GM12878 (cell line): ENCODE measurements around the gene LGALS3BP. TPM values are rescaled to one million over a fixed set of nuclear protein-coding genes. Genes with fewer than 3 reads are reported as not detected.

Source experiments
- ATAC-seq: fragments of 200-7000 bp; cut with Tn5 transposase; 3 replicates; pipeline ENCODE4 v1.9.1; 2020; ENCODE audit warnings: mild to moderate bottlenecking, moderate library complexity
- BruUV-seq: library from RNA; stranded (reverse); fragments of 400-500 nt; replicated peaks from 2 replicates; lab custom pipeline; 2021; lab: Mats Ljungman, UMichigan
- CTCF ChIA-PET: fragments of 300-600 bp; sonication (Branson Sonifier 250); formaldehyde crosslinking; extraction: SDS; loops from one replicate; lab custom pipeline; 2021; ENCODE audit warnings: inconsistent platforms; lab: Yijun Ruan, JAX
- POLR2A ChIA-PET: fragments of 350-600 bp; formaldehyde crosslinking; extraction: SDS; loops from one replicate; lab custom pipeline; 2021; ENCODE audit warnings: inconsistent platforms; lab: Charles Lee
- RAD21 ChIA-PET: fragments of 300-600 bp; sonication (Branson Sonifier 250); formaldehyde crosslinking; loops from one replicate; lab custom pipeline; 2023; ENCODE audit warnings: antibody characterized with exemption; ENCODE audit not compliant: unreplicated experiment; lab: Charles Lee
- SMC1A ChIA-PET: fragments of 300-600 bp; sonication (Branson Sonifier 250); formaldehyde crosslinking; loops from one replicate; lab custom pipeline; 2023; ENCODE audit not compliant: unreplicated experiment, uncharacterized antibody; lab: Charles Lee
- DNase-seq: peaks from one replicate; pipeline ENCODE4 v3.0.0-alpha.2; 2011; ENCODE audit warnings: low read depth, low spot score
- FAIRE-seq: peaks from 3 replicates; lab custom pipeline; 2011; peaks lifted over from hg19 to GRCh38; lab: Jason Lieb, UNC
- H2AFZ ChIP-seq: 2 replicates; pipeline ENCODE4 v1.6.0; 2011; ENCODE audit warnings: low read depth, low read length, control low read depth; ENCODE audit not compliant: control insufficient read depth
- H3K27ac ChIP-seq: 2 replicates; pipeline ENCODE4 v1.5.1; 2011; ENCODE audit warnings: control low read depth; ENCODE audit not compliant: control insufficient read depth, insufficient read depth
- H3K27me3 ChIP-seq, 2 experiments: replicated peaks in 1 of 2; 2 replicates each; pipeline versions ENCODE4 v1.6.0 to v1.6.1; 2011; ENCODE audit warnings: low read length in 1 of 2; ENCODE audit not compliant: control insufficient read depth in 2 of 2, insufficient read depth in 2 of 2
- H3K36me3 ChIP-seq, 2 experiments: 2 replicates each; pipeline ENCODE4 v1.5.1; 2011; ENCODE audit warnings: low read length in 1 of 2; ENCODE audit not compliant: control insufficient read depth in 2 of 2, insufficient read depth in 2 of 2
- H3K4me1 ChIP-seq: 2 replicates; pipeline ENCODE4 v1.6.1; 2011; ENCODE audit warnings: mild to moderate bottlenecking, low read length, moderate library complexity, mixed read lengths; ENCODE audit not compliant: control insufficient read depth, insufficient read depth
- H3K4me2 ChIP-seq: 2 replicates; pipeline ENCODE4 v1.6.0; 2011; ENCODE audit warnings: control low read depth; ENCODE audit not compliant: control insufficient read depth, insufficient read depth
- H3K4me3 ChIP-seq: fragments of 200-600 bp; sonication (generic); 2 replicates; pipeline ENCODE4 v1.5.1; 2016
- H3K79me2 ChIP-seq: 2 replicates; pipeline ENCODE4 v1.6.0; 2011; ENCODE audit warnings: low read length; ENCODE audit not compliant: control insufficient read depth, insufficient read depth
- H3K9ac ChIP-seq: 2 replicates; pipeline ENCODE4 v1.8.0; 2011; ENCODE audit warnings: low read length, control low read depth, mixed read lengths; ENCODE audit not compliant: control insufficient read depth, insufficient read depth
- H3K9me3 ChIP-seq: replicated peaks from 3 replicates; pipeline ENCODE4 v1.5.1; 2011; ENCODE audit warnings: mild to moderate bottlenecking, low read length; ENCODE audit not compliant: control insufficient read depth, insufficient read depth
- H4K20me1 ChIP-seq: 2 replicates; pipeline ENCODE4 v1.6.0; 2011; ENCODE audit not compliant: control insufficient read depth, insufficient read depth
- ASH2L ChIP-seq: fragments of 300-600, 200-600 bp; sonication (generic); IDR thresholded peaks from 2 replicates; pipeline ENCODE4 v1.6.1; 2017; ENCODE audit warnings: low read depth, mild to moderate bottlenecking, borderline replicate concordance
- BMI1 ChIP-seq: fragments of 450-650 bp; IDR thresholded peaks from 2 replicates; pipeline ENCODE4 v1.6.1; 2016; ENCODE audit warnings: mild to moderate bottlenecking, moderate library complexity, borderline replicate concordance
- KLF5 ChIP-seq: fragments of 450-650 bp; IDR thresholded peaks from 2 replicates; pipeline ENCODE4 v1.6.1; 2014; ENCODE audit warnings: mild to moderate bottlenecking; ENCODE audit not compliant: partially characterized antibody
- NFYA ChIP-seq: IDR thresholded peaks from 2 replicates; pipeline ENCODE4 v1.6.1; 2011; ENCODE audit warnings: low read depth, mild to moderate bottlenecking, low read length, improper control_type of control experiment, borderline replicate concordance
- POU2F2 ChIP-seq: IDR thresholded peaks from 3 replicates; pipeline ENCODE4 v1.6.1; 2011; ENCODE audit warnings: low read depth, mild to moderate bottlenecking, low read length, borderline replicate concordance
- SP1 ChIP-seq: IDR thresholded peaks from one replicate; pipeline ENCODE4 v1.6.1; 2011; ENCODE audit warnings: low read depth, low read length
- TCF7 ChIP-seq: IDR thresholded peaks from 2 replicates; pipeline ENCODE4 v1.6.1; 2014; ENCODE audit warnings: antibody characterized with exemption, borderline replicate concordance
- ZNF384 ChIP-seq: IDR thresholded peaks from 2 replicates; pipeline ENCODE4 v1.6.1; 2012; ENCODE audit warnings: low read depth, mild to moderate bottlenecking, low read length, improper control_type of control experiment, borderline replicate concordance
- WGBS: methylation state at CpG from one replicate; pipeline ENCODE4 v1.1.6; 2016; ENCODE audit warnings: low lambda C conversion rate; ENCODE audit not compliant: insufficient replicate concordance, insufficient coverage; ENCODE audit errors: missing lambda C conversion rate; 5-methylcytosine and 5-hydroxymethylcytosine counted together
- in situ Hi-C: fragments of 300-500 bp; cut with MboI; formaldehyde crosslinking; loops from 9 replicates; pipeline ENCODE4 v1.14.3; 2018; ENCODE audit warnings: mixed read lengths
- intact Hi-C: fragments of 100-400 bp; cut with micrococcal nuclease; formaldehyde crosslinking; loops from one replicate; pipeline ENCODE4 v1.14.2; 2022; ENCODE audit not compliant: unreplicated experiment
- polyA plus RNA-seq, 11 experiments: library from polyadenylated mRNA; depleted of rRNA in 4 of 11; unstranded in 6 of 11; stranded (reverse) in 5 of 11; fragments of >200 nt; fragmentation: Nextera tagmentation in 4 of 11; fragmentation: Illumina TruSeq in 1 of 11; extraction: Ambion mirVana in 4 of 11; extraction: Trizol in 1 of 11; gene quantifications; 1 replicate in 1 of 11; 2 replicates in 10 of 11; pipeline versions ENCODE4 v1.2.1 to v1.2.3, GENCODE V29; 2011 to 2016; ENCODE audit warnings: inconsistent platforms in 2 of 11, missing spikeins in 2 of 11, low read depth in 1 of 11
- total RNA-seq, 4 experiments: library from RNA; depleted of rRNA in 3 of 4; stranded (reverse); fragments of >200 nt in 3 of 4; fragmentation: Illumina TruSeq in 1 of 4; extraction: Trizol in 1 of 4; gene quantifications; 2 replicates each; pipeline versions ENCODE4 v1.2.1 to v1.2.3, GENCODE V29; 2013 to 2021
- TF ChIP-seq, protein P1 (sequence below): fragments of 450-650 bp; IDR thresholded peaks from 2 replicates; pipeline ENCODE4 v1.6.1; 2017; ENCODE audit warnings: antibody characterized with exemption, mild to moderate bottlenecking, moderate library complexity
- TF ChIP-seq, protein P2 (sequence below): fragments of 450-650 bp; IDR thresholded peaks from 2 replicates; pipeline ENCODE4 v1.6.1; 2016; ENCODE audit warnings: mild to moderate bottlenecking
- TF ChIP-seq, protein P3 (sequence below): IDR thresholded peaks from 2 replicates; pipeline ENCODE4 v1.6.1; 2012; ENCODE audit warnings: low read depth, low read length, improper control_type of control experiment

The LGALS3BP gene
- total and polyA plus RNA-seq, 10 of the 15 experiments (the other 5 are each of a cell fraction or from before 2014, with no cell fraction given), result 0.52 to 5.2 (median 1.9) TPM

DNA sequence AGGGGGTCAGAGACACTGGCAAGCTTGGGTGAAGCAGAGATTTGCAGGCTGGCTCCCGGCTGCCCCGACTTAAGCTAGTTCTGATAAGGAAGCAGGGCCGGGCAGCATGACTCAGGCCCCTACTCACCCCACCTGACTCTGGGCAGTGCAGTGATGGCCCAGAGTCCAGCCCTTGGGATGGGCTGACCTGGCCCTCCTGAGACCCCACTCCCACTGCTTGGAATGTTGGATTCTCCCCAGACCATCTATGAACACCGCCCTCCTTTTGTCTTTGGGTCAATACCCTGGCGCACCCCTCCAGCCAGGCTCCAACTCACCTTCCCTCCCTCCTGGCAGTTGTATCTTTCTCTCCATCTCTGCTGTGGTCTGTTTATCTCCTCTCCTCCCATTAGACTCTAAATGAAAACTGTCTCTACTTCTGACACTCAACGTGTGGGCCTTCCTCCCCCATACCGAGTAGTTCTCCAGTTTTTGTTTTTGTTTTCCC, 21.0 kb downstream of the LGALS3BP start:
- FAIRE-seq, result no peak
- BruUV-seq, result no TSS peak
- no peaks in the 10 kb centered on the region for H3K36me3 ChIP-seq
- H3K27ac ChIP-seq, result no peak overlapping the region
- no peaks in the 10 kb centered on the region; a peak in 1 of 4 replicates for H3K27me3 ChIP-seq
- no peak overlapping the region for H2AFZ ChIP-seq
- ChIA-PET CTCF (no interaction called here), SMC1A (no interaction called here), RAD21 (no interaction called here), POLR2A (interaction anchor here (1.7 kb wide), 1 partner anchor 93 kb away, joined by 7 read pairs; no protein-coding TSS in a partner anchor)
- no peak for ATAC-seq
- no peaks in the 10 kb centered on the region for H4K20me1 ChIP-seq
- no peak for TF ChIP-seq BMI1
- TF ChIP-seq ASH2L, result no peak
- TF ChIP-seq, protein P1, sequence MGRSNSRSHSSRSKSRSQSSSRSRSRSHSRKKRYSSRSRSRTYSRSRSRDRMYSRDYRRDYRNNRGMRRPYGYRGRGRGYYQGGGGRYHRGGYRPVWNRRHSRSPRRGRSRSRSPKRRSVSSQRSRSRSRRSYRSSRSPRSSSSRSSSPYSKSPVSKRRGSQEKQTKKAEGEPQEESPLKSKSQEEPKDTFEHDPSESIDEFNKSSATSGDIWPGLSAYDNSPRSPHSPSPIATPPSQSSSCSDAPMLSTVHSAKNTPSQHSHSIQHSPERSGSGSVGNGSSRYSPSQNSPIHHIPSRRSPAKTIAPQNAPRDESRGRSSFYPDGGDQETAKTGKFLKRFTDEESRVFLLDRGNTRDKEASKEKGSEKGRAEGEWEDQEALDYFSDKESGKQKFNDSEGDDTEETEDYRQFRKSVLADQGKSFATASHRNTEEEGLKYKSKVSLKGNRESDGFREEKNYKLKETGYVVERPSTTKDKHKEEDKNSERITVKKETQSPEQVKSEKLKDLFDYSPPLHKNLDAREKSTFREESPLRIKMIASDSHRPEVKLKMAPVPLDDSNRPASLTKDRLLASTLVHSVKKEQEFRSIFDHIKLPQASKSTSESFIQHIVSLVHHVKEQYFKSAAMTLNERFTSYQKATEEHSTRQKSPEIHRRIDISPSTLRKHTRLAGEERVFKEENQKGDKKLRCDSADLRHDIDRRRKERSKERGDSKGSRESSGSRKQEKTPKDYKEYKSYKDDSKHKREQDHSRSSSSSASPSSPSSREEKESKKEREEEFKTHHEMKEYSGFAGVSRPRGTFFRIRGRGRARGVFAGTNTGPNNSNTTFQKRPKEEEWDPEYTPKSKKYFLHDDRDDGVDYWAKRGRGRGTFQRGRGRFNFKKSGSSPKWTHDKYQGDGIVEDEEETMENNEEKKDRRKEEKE, result no peak
- TF ChIP-seq SP1, result no peak
- TF ChIP-seq KLF5, result no peak
- TF ChIP-seq POU2F2, result no peak
- TF ChIP-seq, protein P2, sequence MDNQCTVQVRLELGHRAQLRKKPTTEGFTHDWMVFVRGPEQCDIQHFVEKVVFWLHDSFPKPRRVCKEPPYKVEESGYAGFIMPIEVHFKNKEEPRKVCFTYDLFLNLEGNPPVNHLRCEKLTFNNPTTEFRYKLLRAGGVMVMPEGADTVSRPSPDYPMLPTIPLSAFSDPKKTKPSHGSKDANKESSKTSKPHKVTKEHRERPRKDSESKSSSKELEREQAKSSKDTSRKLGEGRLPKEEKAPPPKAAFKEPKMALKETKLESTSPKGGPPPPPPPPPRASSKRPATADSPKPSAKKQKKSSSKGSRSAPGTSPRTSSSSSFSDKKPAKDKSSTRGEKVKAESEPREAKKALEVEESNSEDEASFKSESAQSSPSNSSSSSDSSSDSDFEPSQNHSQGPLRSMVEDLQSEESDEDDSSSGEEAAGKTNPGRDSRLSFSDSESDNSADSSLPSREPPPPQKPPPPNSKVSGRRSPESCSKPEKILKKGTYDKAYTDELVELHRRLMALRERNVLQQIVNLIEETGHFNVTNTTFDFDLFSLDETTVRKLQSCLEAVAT, result no peak
- TF ChIP-seq ZNF384, result no peak
- TF ChIP-seq, protein P3, sequence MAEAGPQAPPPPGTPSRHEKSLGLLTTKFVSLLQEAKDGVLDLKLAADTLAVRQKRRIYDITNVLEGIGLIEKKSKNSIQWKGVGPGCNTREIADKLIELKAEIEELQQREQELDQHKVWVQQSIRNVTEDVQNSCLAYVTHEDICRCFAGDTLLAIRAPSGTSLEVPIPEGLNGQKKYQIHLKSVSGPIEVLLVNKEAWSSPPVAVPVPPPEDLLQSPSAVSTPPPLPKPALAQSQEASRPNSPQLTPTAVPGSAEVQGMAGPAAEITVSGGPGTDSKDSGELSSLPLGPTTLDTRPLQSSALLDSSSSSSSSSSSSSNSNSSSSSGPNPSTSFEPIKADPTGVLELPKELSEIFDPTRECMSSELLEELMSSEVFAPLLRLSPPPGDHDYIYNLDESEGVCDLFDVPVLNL, result no peak
- TF ChIP-seq TCF7, result no peak
- TF ChIP-seq NFYA, result no peak
- no peaks in the 10 kb centered on the region for H3K79me2 ChIP-seq
- intact Hi-C loops, result no loop called here
- in situ Hi-C loops, result no loop called here
- no peak overlapping the region for H3K9ac ChIP-seq
- no peaks in the 10 kb centered on the region for H3K9me3 ChIP-seq
- H3K4me1 ChIP-seq, result no peaks in the 10 kb centered on the region
- WGBS, result 80% methylated on average over 6 of the region's 7 CpGs
- H3K4me2 ChIP-seq, result no peak overlapping the region
- DNase-seq, result no peak
- no peak overlapping the region for H3K4me3 ChIP-seq
